ENCODE results near the gene NTRK1. TPM values are rescaled to one million over a fixed set of nuclear protein-coding genes. Genes with fewer than 3 reads are reported as not detected.

The NTRK1 gene
- total and polyA plus RNA-seq, 3 experiments from 2014 or later, result 2.9 to 3.0 TPM; not detected in 1

- CTCF ChIA-PET, result interaction anchor here (1.2 to 1.6 kb wide), 2 partner anchors 24 to 176 kb away, joined by 3 to 4 read pairs; no protein-coding TSS in a partner anchor
- no peaks in the 10 kb centered on the region for H3K9me3 ChIP-seq (ENCODE audit: low read length)
- DNase-seq, result no peak
- H3K4me1 ChIP-seq (ENCODE audit: insufficient read depth, low read length), result peaks cover 19% of the 10 kb centered on the region
- H3K4me3 ChIP-seq (ENCODE audit: low read length), result no peak overlapping the region
- peak overlapping the region; percentile 15 for H3K27ac ChIP-seq (ENCODE audit: low read depth, low read length)
- H3K27ac Mint-ChIP-seq, result peak overlapping the region in 1 of 8 donors; percentile 42
- H3K4me3 Mint-ChIP-seq, result no peak overlapping the region
- POLR2A ChIA-PET, result no interaction called here
- H3K27me3 Mint-ChIP-seq, result peaks cover 43 to 57% of the 10 kb centered on the region in 2 donors
- H3K27me3 ChIP-seq (ENCODE audit: insufficient read depth, low read length, poor library complexity, severe bottlenecking), result peaks cover 34% of the 10 kb centered on the region
- H3K36me3 ChIP-seq (ENCODE audit: insufficient read depth, low read length), result no peaks in the 10 kb centered on the region
- no peaks in the 10 kb centered on the region for H3K36me3 Mint-ChIP-seq
- H3K4me1 Mint-ChIP-seq, result peaks cover 19 to 30% (median 21%) of the 10 kb centered on the region in 3 donors
- no peaks in the 10 kb centered on the region for H3K9me3 Mint-ChIP-seq
Measured at GRCh38 chr1:156865258-156865657, 4.6 kb downstream of the NTRK1 start.

- H3K9me3 ChIP-seq (ENCODE audit: low read length), result no peaks in the 10 kb centered on the region
- H3K4me1 Mint-ChIP-seq, result peaks cover 17 to 27% (median 18%) of the 10 kb centered on the region in 3 donors
- no peak overlapping the region for H3K27ac ChIP-seq (ENCODE audit: low read depth, low read length)
- no peaks in the 10 kb centered on the region for H3K9me3 Mint-ChIP-seq
- CTCF ChIA-PET, result interaction anchor here (1.2 kb wide), 1 partner anchor 24 kb away, joined by 3 read pairs; no protein-coding TSS in a partner anchor
- POLR2A ChIA-PET, result no interaction called here
- H3K27ac Mint-ChIP-seq, result peak overlapping the region in 2 of 8 donors; percentile 1 to 42
- peaks cover 32% of the 10 kb centered on the region for H3K27me3 ChIP-seq (ENCODE audit: insufficient read depth, low read length, poor library complexity, severe bottlenecking)
- no peaks in the 10 kb centered on the region for H3K36me3 ChIP-seq (ENCODE audit: insufficient read depth, low read length)
- H3K4me3 Mint-ChIP-seq, result no peak overlapping the region
- H3K4me1 ChIP-seq (ENCODE audit: insufficient read depth, low read length), result peaks cover 14% of the 10 kb centered on the region
- DNase-seq, result no peak
- H3K4me3 ChIP-seq (ENCODE audit: low read length), result no peak overlapping the region
- H3K27me3 Mint-ChIP-seq, result peaks cover 42 to 53% of the 10 kb centered on the region in 2 donors
- H3K36me3 Mint-ChIP-seq, result no peaks in the 10 kb centered on the region
Measured at GRCh38 chr1:156865865-156866248, 5.2 kb downstream of the NTRK1 start.

- H3K27me3 ChIP-seq (ENCODE audit: insufficient read depth, low read length, poor library complexity, severe bottlenecking), result peaks cover 28% of the 10 kb centered on the region
- no peak overlapping the region for H3K27ac ChIP-seq (ENCODE audit: low read depth, low read length)
- DNase-seq, result no peak
- no peak overlapping the region for H3K4me3 ChIP-seq (ENCODE audit: low read length)
- POLR2A ChIA-PET, result no interaction called here
- no peak overlapping the region for H3K27ac Mint-ChIP-seq
- peak overlapping the region in 1 of 7 donors; percentile 44 for H3K4me3 Mint-ChIP-seq
- H3K9me3 Mint-ChIP-seq, result no peaks in the 10 kb centered on the region
- peaks cover 9% of the 10 kb centered on the region for H3K4me1 ChIP-seq (ENCODE audit: insufficient read depth, low read length)
- H3K4me1 Mint-ChIP-seq, result peaks cover 17 to 27% (median 18%) of the 10 kb centered on the region in 3 donors
- no peaks in the 10 kb centered on the region for H3K36me3 ChIP-seq (ENCODE audit: insufficient read depth, low read length)
- no peaks in the 10 kb centered on the region for H3K36me3 Mint-ChIP-seq
- no peaks in the 10 kb centered on the region for H3K9me3 ChIP-seq (ENCODE audit: low read length)
- peaks cover 42 to 50% of the 10 kb centered on the region in 2 donors for H3K27me3 Mint-ChIP-seq
- CTCF ChIA-PET, result no interaction called here
Measured at GRCh38 chr1:156866249-156866909, 5.7 kb downstream of the NTRK1 start.

GRCh38 chr1:156868341-156868740, 7.7 kb downstream of the NTRK1 start:
- ChIA-PET POLR2A (no interaction called here), CTCF (interaction anchor here (0.9 to 1.7 kb wide), 3 partner anchors 8 to 71 kb away, joined by 3 to 4 read pairs (median 4); partner anchors contain the start of gene NTRK1)
- Histone ChIP-seq H3K36me3 (ENCODE audit: insufficient read depth, low read length) (no peaks in the 10 kb centered on the region), H3K4me1 (ENCODE audit: insufficient read depth, low read length) (peaks cover 7% of the 10 kb centered on the region), H3K4me3 (ENCODE audit: low read length) (no peak overlapping the region), H3K9me3 (ENCODE audit: low read length) (no peaks in the 10 kb centered on the region), H3K27me3 (ENCODE audit: insufficient read depth, low read length, poor library complexity, severe bottlenecking) (peaks cover 11% of the 10 kb centered on the region), H3K27ac (ENCODE audit: low read depth, low read length) (no peak overlapping the region)
- peaks cover 28 to 38% of the 10 kb centered on the region in 2 donors for H3K27me3 Mint-ChIP-seq
- DNase-seq, result no peak
- H3K27ac Mint-ChIP-seq, result peak overlapping the region in 1 of 8 donors; percentile 92
- H3K4me3 Mint-ChIP-seq, result no peak overlapping the region
- H3K4me1 Mint-ChIP-seq, result peaks cover 11 to 17% (median 13%) of the 10 kb centered on the region in 3 donors
- H3K9me3 Mint-ChIP-seq, result no peaks in the 10 kb centered on the region
- no peaks in the 10 kb centered on the region for H3K36me3 Mint-ChIP-seq

- CTCF ChIA-PET, result interaction anchor here (1.1 kb wide), 1 partner anchor 9 kb away, joined by 4 read pairs; the partner anchor contains the start of gene NTRK1
- H3K36me3 Mint-ChIP-seq, result no peaks in the 10 kb centered on the region
- H3K36me3 ChIP-seq (ENCODE audit: insufficient read depth, low read length), result no peaks in the 10 kb centered on the region
- no peak overlapping the region for H3K4me3 Mint-ChIP-seq
- peaks cover 18 to 36% of the 10 kb centered on the region in 2 donors for H3K27me3 Mint-ChIP-seq
- peaks cover under 1% of the 10 kb centered on the region for H3K27me3 ChIP-seq (ENCODE audit: insufficient read depth, low read length, poor library complexity, severe bottlenecking)
- H3K27ac ChIP-seq (ENCODE audit: low read depth, low read length), result no peak overlapping the region
- no peaks in the 10 kb centered on the region for H3K9me3 ChIP-seq (ENCODE audit: low read length)
- H3K4me1 Mint-ChIP-seq, result peaks cover 9 to 11% (median 9%) of the 10 kb centered on the region in 3 donors
- DNase-seq, result no peak
- POLR2A ChIA-PET, result no interaction called here
- no peaks in the 10 kb centered on the region for H3K9me3 Mint-ChIP-seq
- no peak overlapping the region for H3K4me3 ChIP-seq (ENCODE audit: low read length)
- peaks cover 7% of the 10 kb centered on the region for H3K4me1 ChIP-seq (ENCODE audit: insufficient read depth, low read length)
- no peak overlapping the region for H3K27ac Mint-ChIP-seq
Measured at GRCh38 chr1:156869455-156869854, 8.8 kb downstream of the NTRK1 start.

- Histone ChIP-seq H3K27ac (ENCODE audit: low read depth, low read length) (no peak overlapping the region), H3K27me3 (ENCODE audit: insufficient read depth, low read length, poor library complexity, severe bottlenecking) (no peaks in the 10 kb centered on the region), H3K4me3 (ENCODE audit: low read length) (no peak overlapping the region), H3K4me1 (ENCODE audit: insufficient read depth, low read length) (no peaks in the 10 kb centered on the region), H3K36me3 (ENCODE audit: insufficient read depth, low read length) (no peaks in the 10 kb centered on the region), H3K9me3 (ENCODE audit: low read length) (no peaks in the 10 kb centered on the region)
- Mint-ChIP-seq H3K4me1 (no peaks in the 10 kb centered on the region), H3K9me3 (no peaks in the 10 kb centered on the region), H3K4me3 (no peak overlapping the region), H3K27me3 (peaks cover 10 to 40% of the 10 kb centered on the region in 2 donors), H3K36me3 (no peaks in the 10 kb centered on the region), H3K27ac (no peak overlapping the region)
- no peak for DNase-seq
- ChIA-PET POLR2A (no interaction called here), CTCF (interaction anchor here (1.5 to 2.0 kb wide), 2 partner anchors 12 to 14 kb away, joined by 4 to 8 read pairs; partner anchors contain the start of genes INSRR and NTRK1)
Measured at GRCh38 chr1:156873659-156874058, 13.0 kb downstream of the NTRK1 start.

GRCh38 chr1:156874142-156874541, 13.5 kb downstream of the NTRK1 start:
- Histone ChIP-seq H3K4me3 (ENCODE audit: low read length) (no peak overlapping the region), H3K27ac (ENCODE audit: low read depth, low read length) (no peak overlapping the region), H3K27me3 (ENCODE audit: insufficient read depth, low read length, poor library complexity, severe bottlenecking) (no peaks in the 10 kb centered on the region), H3K36me3 (ENCODE audit: insufficient read depth, low read length) (no peaks in the 10 kb centered on the region), H3K4me1 (ENCODE audit: insufficient read depth, low read length) (no peaks in the 10 kb centered on the region), H3K9me3 (ENCODE audit: low read length) (no peaks in the 10 kb centered on the region)
- H3K9me3 Mint-ChIP-seq, result no peaks in the 10 kb centered on the region
- H3K36me3 Mint-ChIP-seq, result no peaks in the 10 kb centered on the region
- ChIA-PET CTCF (interaction anchor here (0.9 to 2.0 kb wide), 3 partner anchors 13 to 18 kb away, joined by 3 to 8 read pairs (median 4); partner anchors contain the start of genes INSRR and NTRK1), POLR2A (no interaction called here)
- H3K4me3 Mint-ChIP-seq, result no peak overlapping the region
- H3K4me1 Mint-ChIP-seq, result no peaks in the 10 kb centered on the region
- peaks cover 7 to 40% of the 10 kb centered on the region in 2 donors for H3K27me3 Mint-ChIP-seq
- no peak overlapping the region for H3K27ac Mint-ChIP-seq
- no peak for DNase-seq

- H3K9me3 ChIP-seq (ENCODE audit: low read length), result no peaks in the 10 kb centered on the region
- no peak overlapping the region for H3K27ac ChIP-seq (ENCODE audit: low read depth, low read length)
- no peaks in the 10 kb centered on the region for H3K36me3 Mint-ChIP-seq
- peaks cover 7 to 36% of the 10 kb centered on the region in 2 donors for H3K27me3 Mint-ChIP-seq
- H3K4me3 Mint-ChIP-seq, result no peak overlapping the region
- H3K27me3 ChIP-seq (ENCODE audit: insufficient read depth, low read length, poor library complexity, severe bottlenecking), result no peaks in the 10 kb centered on the region
- no peaks in the 10 kb centered on the region for H3K4me1 ChIP-seq (ENCODE audit: insufficient read depth, low read length)
- H3K27ac Mint-ChIP-seq, result no peak overlapping the region
- H3K4me1 Mint-ChIP-seq, result no peaks in the 10 kb centered on the region
- CTCF ChIA-PET, result interaction anchor here (0.6 to 2.8 kb wide), 3 partner anchors 15 to 57 kb away, joined by 3 to 10 read pairs (median 3); no protein-coding TSS in a partner anchor
- DNase-seq, result no peak
- H3K4me3 ChIP-seq (ENCODE audit: low read length), result no peak overlapping the region
- no peaks in the 10 kb centered on the region for H3K36me3 ChIP-seq (ENCODE audit: insufficient read depth, low read length)
- POLR2A ChIA-PET, result no interaction called here
- no peaks in the 10 kb centered on the region for H3K9me3 Mint-ChIP-seq
Measured at GRCh38 chr1:156874572-156875340, 14.1 kb downstream of the NTRK1 start.
